K562 (cell line): ENCODE measurements around the gene NIPA2. TPM values are rescaled to one million over a fixed set of nuclear protein-coding genes. Genes with fewer than 3 reads are reported as not detected.
A peak's percentile ranks its signal among the peaks of the same experiment; 100 is the strongest.

Experiments used
- ATAC-seq: fragments of 200-7000 bp; cut with Tn5 transposase; 3 replicates; pipeline ENCODE4 v1.9.1; 2020; ENCODE audit warnings: moderate library complexity
- BruUV-seq: library from RNA; stranded (reverse); fragments of 400-500 nt; replicated peaks from 2 replicates; lab custom pipeline; 2021; lab: Mats Ljungman, UMichigan
- CTCF ChIA-PET: fragments of 300-600 bp; formaldehyde crosslinking; extraction: SDS; loops from one replicate; lab custom pipeline; 2021; ENCODE audit warnings: low intra/inter-chr PET ratio; lab: Yijun Ruan, JAX
- POLR2A ChIA-PET: fragments of 300-600, 350-650 bp; sonication (Branson Sonifier 250); formaldehyde crosslinking; extraction: SDS; loops from one replicate; lab custom pipeline; 2021; ENCODE audit warnings: antibody characterized with exemption, inconsistent platforms; lab: Yijun Ruan, JAX
- DNase-seq, 4 experiments: peaks; one replicate each; pipeline versions ENCODE4 v3.0.0 to v3.0.0-alpha.2; 2011 to 2018; ENCODE audit warnings: low spot score in 3 of 4, mixed read lengths in 3 of 4; ENCODE audit errors: extremely low read depth in 1 of 4
- FAIRE-seq: peaks from 2 replicates; lab custom pipeline; 2011; peaks lifted over from hg19 to GRCh38; lab: Jason Lieb, UNC
- H2AFZ ChIP-seq: 2 replicates; pipeline ENCODE4 v1.6.0; 2011; ENCODE audit warnings: low read depth, low read length, control low read depth, inconsistent platforms
- H3K27ac ChIP-seq: fragments of 200-600 bp; 3 replicates; pipeline ENCODE4 v1.8.0; 2011; ENCODE audit warnings: low read depth, mild to moderate bottlenecking, control low read depth, inconsistent platforms, low read length, moderate library complexity, mixed read lengths; ENCODE audit errors: extremely low read depth
- H3K27me3 ChIP-seq, 2 experiments: fragments of 300-600 bp in 1 of 2; 2 replicates in 1 of 2; 3 replicates in 1 of 2; pipeline versions ENCODE4 v1.6.0 to v1.8.0; 2011; ENCODE audit warnings: inconsistent platforms in 2 of 2, low read length in 2 of 2, mild to moderate bottlenecking in 1 of 2, mixed read lengths in 1 of 2, moderate library complexity in 1 of 2; ENCODE audit not compliant: control insufficient read depth in 2 of 2, insufficient read depth in 2 of 2
- H3K36me3 ChIP-seq: fragments of 300-600 bp; 3 replicates; pipeline ENCODE4 v1.8.0; 2011; ENCODE audit warnings: mild to moderate bottlenecking, low read length, inconsistent platforms; ENCODE audit not compliant: control insufficient read depth, insufficient read depth
- H3K4me1 ChIP-seq, 2 experiments: fragments of 200-600 bp in 1 of 2; replicated peaks in 1 of 2; 2 replicates in 1 of 2; 3 replicates in 1 of 2; pipeline versions ENCODE4 v1.5.1 to v1.8.0; 2011; ENCODE audit warnings: inconsistent platforms in 2 of 2, low read length in 2 of 2, mild to moderate bottlenecking in 1 of 2, mixed read lengths in 1 of 2, moderate library complexity in 1 of 2; ENCODE audit not compliant: control insufficient read depth in 2 of 2, insufficient read depth in 2 of 2
- H3K4me2 ChIP-seq: 2 replicates; pipeline ENCODE4 v1.6.1; 2011; ENCODE audit warnings: low read length, control low read depth, inconsistent platforms, mixed read lengths; ENCODE audit not compliant: insufficient read depth
- H3K4me3 ChIP-seq: fragments of 200-600 bp; sonication (generic), shearing (Covaris generic); 2 replicates; pipeline ENCODE4 v1.5.1; 2016; ENCODE audit warnings: control low read depth, inconsistent platforms
- H3K79me2 ChIP-seq: fragments of 200-600 bp; 3 replicates; pipeline ENCODE4 v1.8.0; 2011; ENCODE audit warnings: low read length, inconsistent platforms; ENCODE audit not compliant: control insufficient read depth, insufficient read depth
- H3K9ac ChIP-seq, 2 experiments: 2 replicates each; pipeline versions ENCODE4 v1.6.0 to v1.6.1; 2011; ENCODE audit warnings: low read depth in 2 of 2, low read length in 2 of 2, control low read depth in 1 of 2, inconsistent platforms in 1 of 2, mild to moderate bottlenecking in 1 of 2, mixed read lengths in 1 of 2; ENCODE audit not compliant: insufficient read depth in 1 of 2
- H3K9me1 ChIP-seq: one replicate; pipeline ENCODE4 v1.6.0; 2011; ENCODE audit warnings: inconsistent platforms, mild to moderate bottlenecking, low read length, moderate library complexity; ENCODE audit not compliant: control insufficient read depth, insufficient read depth
- H3K9me3 ChIP-seq: replicated peaks from 2 replicates; pipeline ENCODE4 v1.5.1; 2011; ENCODE audit warnings: low read depth, low read length, inconsistent platforms; ENCODE audit not compliant: control insufficient read depth, insufficient read depth
- H4K20me1 ChIP-seq: replicated peaks from 2 replicates; pipeline ENCODE4 v1.6.1; 2011; ENCODE audit warnings: low read length, inconsistent platforms, mixed read lengths; ENCODE audit not compliant: control insufficient read depth, insufficient read depth
- E2F6 ChIP-seq, 2 experiments: IDR thresholded peaks; 2 replicates each; pipeline ENCODE4 v1.6.1; 2011; ENCODE audit warnings: borderline replicate concordance in 1 of 2, control low read depth in 1 of 2, low read depth in 1 of 2, low read length in 1 of 2, mild to moderate bottlenecking in 1 of 2, mixed read lengths in 1 of 2, moderate library complexity in 1 of 2; ENCODE audit not compliant: insufficient read depth in 1 of 2, insufficient read length in 1 of 2, poor library complexity in 1 of 2, severe bottlenecking in 1 of 2; ENCODE audit errors: extremely low read depth in 1 of 2
- HMG20A ChIP-seq: fragments of 450-650 bp; formaldehyde crosslinking; conservative IDR thresholded peaks from 2 replicates; pipeline ENCODE4 v1.4.0; 2020; ENCODE audit warnings: mild to moderate bottlenecking, mixed read lengths
- MAX ChIP-seq: sonication (generic); formaldehyde crosslinking; IDR thresholded peaks from 2 replicates; pipeline ENCODE4 v1.9.0; 2022; ENCODE audit warnings: mild to moderate bottlenecking, missing genetic modification reagents
- PHF21A ChIP-seq: fragments of 450-650 bp; IDR thresholded peaks from 2 replicates; pipeline ENCODE4 v1.6.1; 2017; ENCODE audit warnings: low read depth, borderline replicate concordance
- SREBF2 ChIP-seq: sonication (generic); formaldehyde crosslinking; IDR thresholded peaks from 2 replicates; pipeline ENCODE4 v1.4.0; 2020; ENCODE audit warnings: mild to moderate bottlenecking, missing genetic modification reagents
- SRSF7 ChIP-seq: fragments of 200-400 bp; formaldehyde crosslinking; optimal IDR thresholded peaks from 2 replicates; pipeline ENCODE3; 2017; ENCODE audit warnings: mild to moderate bottlenecking, low read depth, low read length
- ZNF384 ChIP-seq: IDR thresholded peaks from 2 replicates; pipeline ENCODE4 v1.6.1; 2012; ENCODE audit warnings: low read depth, low read length, improper control_type of control experiment
- WGBS: fragments of 100-300 bp; shearing (Covaris generic); methylation state at CpG from one replicate; pipeline ENCODE4 v1.1.6; 2016; ENCODE audit warnings: low coverage, mixed read lengths; ENCODE audit not compliant: insufficient coverage; ENCODE audit errors: missing lambda C conversion rate; 5-methylcytosine and 5-hydroxymethylcytosine counted together
- in situ Hi-C: fragments of 300-500 bp; cut with MboI; formaldehyde crosslinking; loops from 4 replicates; pipeline ENCODE4 v1.15.0; 2018; ENCODE audit warnings: inconsistent platforms, mixed read lengths
- intact Hi-C: fragments of 100-400 bp; cut with micrococcal nuclease; formaldehyde crosslinking; loops from 2 replicates; pipeline ENCODE4 v1.14.2; 2022
- polyA plus RNA-seq, 8 experiments: library from polyadenylated mRNA; depleted of rRNA in 4 of 8; stranded (reverse) in 5 of 8; unstranded in 3 of 8; fragments of >200 nt; fragmentation: Nextera tagmentation in 2 of 8; fragmentation: Illumina TruSeq in 1 of 8; extraction: Ambion mirVana in 2 of 8; extraction: Trizol in 1 of 8; gene quantifications; 2 replicates each; pipeline versions ENCODE4 v1.2.1 to v1.2.3, GENCODE V29; 2011 to 2014; ENCODE audit warnings: inconsistent platforms in 1 of 8, missing spikeins in 1 of 8
- total RNA-seq, 7 experiments: library from RNA; depleted of rRNA in 6 of 7; stranded (reverse); fragments of >200 nt in 6 of 7; fragmentation: Illumina TruSeq in 2 of 7; extraction: Trizol in 2 of 7; gene quantifications; 2 replicates each; pipeline versions ENCODE4 v1.2.1 to v1.2.3, GENCODE V29; 2011 to 2021; ENCODE audit warnings: low replicate concordance in 1 of 7

The NIPA2 gene
- total and polyA plus RNA-seq, 9 of the 15 experiments (the other 6 are each of a cell fraction or from before 2014, with no cell fraction given), result 18.7 to 107 (median 87.3) TPM

GRCh38 chr15:22880981-22881738, 42.7 kb downstream of the NIPA2 start:
- Histone ChIP-seq H3K9me3 (no peaks in the 10 kb centered on the region), H4K20me1 (no peaks in the 10 kb centered on the region), H3K36me3 (peaks cover 22% of the 10 kb centered on the region; the same call in 1 of the 3 replicates), H3K4me1 (peaks cover 5 to 24% of the 10 kb centered on the region in 2 experiments; a peak in 3 of 5 replicates), H3K79me2 (no peaks in the 10 kb centered on the region), H3K9me1 (peaks cover 5% of the 10 kb centered on the region), H3K9ac (peak overlapping the region in 1 of 2 experiments; percentile 68; a peak in 2 of 4 replicates), H3K4me3 (no peak overlapping the region), H3K27ac (no peak overlapping the region), H3K4me2 (no peak overlapping the region), H2AFZ (0 out of 2 replicates have a peak overlapping the region, but pooled peaks have one; percentile 21), H3K27me3 (no peaks in the 10 kb centered on the region)
- POLR2A ChIA-PET, result interaction anchor here (0.7 to 1.3 kb wide), 2 partner anchors 11 to 1107 kb away, joined by 3 to 6 read pairs; no protein-coding TSS in a partner anchor
- ATAC-seq (peak; percentile 32; the same call in 2 of the 3 replicates), DNase-seq (peak in 1 of 4 experiments; percentile 49), FAIRE-seq (peak; percentile 82)
- no TSS peak for BruUV-seq
- in situ Hi-C loops, result no loop called here
- intact Hi-C loops, result no loop called here
- CTCF ChIA-PET, result no interaction called here
- WGBS, result 66% methylated on average over 18 of the region's 19 CpGs
- TF ChIP-seq SREBF2 (CRISPR knock-in tag), result no peak
- TF ChIP-seq SRSF7, result no peak
- TF ChIP-seq E2F6 (IDR thresholded peaks at IDR 0.05; ENCODE audit: borderline replicate concordance in 1 of 2, extremely low read depth in 1 of 2, insufficient read depth in 1 of 2, insufficient read length in 1 of 2, low read depth in 1 of 2, low read length in 1 of 2, poor library complexity in 1 of 2, severe bottlenecking in 1 of 2), result peak; percentile 42 to 48
- TF ChIP-seq PHF21A, result no peak
- TF ChIP-seq ZNF384, result no peak
- peak; percentile 62 for TF ChIP-seq MAX
- TF ChIP-seq HMG20A (CRISPR knock-in tag), result no peak
